ENCODE data around the gene NEUROD4. TPM values are rescaled to one million over a fixed set of nuclear protein-coding genes. Genes with fewer than 3 reads are reported as not detected.
A peak's percentile ranks its signal among the peaks of the same experiment; 100 is the strongest.

The NEUROD4 gene
- total RNA-seq, 1 donor from 2014 or later, result not detected

GRCh38 chr12:54997929-54998522, 21.7 kb upstream of the NEUROD4 start:
- no peak for DNase-seq (ENCODE audit: low read depth in 2 of 2)

GRCh38 chr12:54998958-54999510, 20.7 kb upstream of the NEUROD4 start:
- peak; percentile 58 to 67 for DNase-seq (ENCODE audit: low read depth in 2 of 2)

GRCh38 chr12:55001198-55001868, 18.4 kb upstream of the NEUROD4 start:
- no peak for DNase-seq (ENCODE audit: low read depth in 2 of 2)

GRCh38 chr12:55002355-55002754, 17.4 kb upstream of the NEUROD4 start:
- DNase-seq (ENCODE audit: low read depth in 2 of 2), result no peak

- no peak for DNase-seq (ENCODE audit: low read depth in 2 of 2)
Observed at GRCh38 chr12:55008944-55009585, 10.7 kb upstream of the NEUROD4 start.

- no peak for DNase-seq (ENCODE audit: low read depth in 2 of 2)
Observed at GRCh38 chr12:55017416-55017925, 2.3 kb upstream of the NEUROD4 start.

GRCh38 chr12:55024575-55024974, 4.8 kb downstream of the NEUROD4 start:
- no peak for DNase-seq (ENCODE audit: low read depth in 2 of 2)

GRCh38 chr12:55025508-55025907, 5.7 kb downstream of the NEUROD4 start:
- DNase-seq (ENCODE audit: low read depth in 2 of 2), result no peak

GRCh38 chr12:55034218-55034617, 14.4 kb downstream of the NEUROD4 start:
- DNase-seq (ENCODE audit: low read depth in 2 of 2), result no peak

- no peak for DNase-seq (ENCODE audit: low read depth in 2 of 2)
Observed at GRCh38 chr12:55036326-55037115, 16.7 kb downstream of the NEUROD4 start.

GRCh38 chr12:55037351-55037987, 17.7 kb downstream of the NEUROD4 start:
- no peak for DNase-seq (ENCODE audit: low read depth in 2 of 2)

GRCh38 chr12:55039395-55040354, 19.9 kb downstream of the NEUROD4 start:
- DNase-seq (ENCODE audit: low read depth in 2 of 2), result no peak

GRCh38 chr12:55041345-55042055, 21.7 kb downstream of the NEUROD4 start:
- no peak for DNase-seq (ENCODE audit: low read depth in 2 of 2)

GRCh38 chr12:55043542-55043941, 23.8 kb downstream of the NEUROD4 start:
- DNase-seq (ENCODE audit: low read depth in 2 of 2), result no peak

- DNase-seq (ENCODE audit: low read depth in 2 of 2), result no peak
Observed at GRCh38 chr12:55044135-55044534, 24.4 kb downstream of the NEUROD4 start.

- no peak for DNase-seq (ENCODE audit: low read depth in 2 of 2)
Observed at GRCh38 chr12:55049676-55050075, 29.9 kb downstream of the NEUROD4 start.

- DNase-seq (ENCODE audit: low read depth in 2 of 2), result no peak
Observed at GRCh38 chr12:55051197-55051947, 31.6 kb downstream of the NEUROD4 start.

GRCh38 chr12:55057481-55057880, 37.7 kb downstream of the NEUROD4 start:
- DNase-seq (ENCODE audit: low read depth in 2 of 2), result peak in 1 of 2 donors; percentile 24

Measured in lung microvascular endothelial cell (primary cell).